Transverse colon (tissue), 4 donors: ENCODE data around the gene HAT1. TPM values are rescaled to one million over a fixed set of nuclear protein-coding genes. Genes with fewer than 3 reads are reported as not detected.
A peak's percentile ranks its signal among the peaks of the same experiment; 100 is the strongest.
"Not testable (repeated sequence)": the region's sequence is repeated elsewhere in the genome, so short reads cannot be mapped to it uniquely, and the experiment has no call there.

Source experiments
- DNase-seq: peaks from one replicate; pipeline ENCODE4 v3.0.0-alpha.2; 2019
- H3K27ac ChIP-seq, 4 donors: fragments of 200-600 bp; sonication (generic); 2 replicates each; pipeline ENCODE4 v1.5.1; 2016 to 2018; ENCODE audit warnings: inconsistent platforms in 4 of 4
- H3K27me3 ChIP-seq: fragments of 200-600 bp; sonication (generic); 2 replicates; pipeline ENCODE4 v1.5.1; 2017; ENCODE audit warnings: inconsistent platforms
- H3K36me3 ChIP-seq, 4 donors: fragments of 200-600 bp; sonication (generic); 2 replicates each; pipeline ENCODE4 v1.5.1; 2017 to 2019; ENCODE audit warnings: inconsistent platforms in 4 of 4
- H3K4me1 ChIP-seq, 4 donors: fragments of 200-600 bp; sonication (generic); 2 replicates each; pipeline ENCODE4 v1.5.1; 2017 to 2020; ENCODE audit warnings: inconsistent platforms in 4 of 4
- H3K4me3 ChIP-seq, 4 donors: fragments of 200-600 bp; sonication (generic); 1 replicate in 1 of 4; 2 replicates in 3 of 4; pipeline versions ENCODE4 v1.5.1 to v1.6.1; 2017 to 2019; ENCODE audit warnings: inconsistent platforms in 4 of 4
- H3K9me3 ChIP-seq, 2 donors: fragments of 200-600 bp; sonication (generic); 2 replicates each; pipeline ENCODE4 v1.5.1; 2017 to 2019; ENCODE audit warnings: inconsistent platforms in 2 of 2
- CTCF ChIP-seq, 5 experiments: fragments of 200-600 bp in 3 of 5; fragments of 450-650 bp in 2 of 5; sonication (generic) in 3 of 5; IDR thresholded peaks; 1 replicate in 2 of 5; 2 replicates in 3 of 5; pipeline ENCODE4 v1.5.1; 2016 to 2017; ENCODE audit warnings: antibody characterized with exemption in 5 of 5, inconsistent platforms in 3 of 5, mild to moderate bottlenecking in 2 of 5, moderate library complexity in 1 of 5
- EP300 ChIP-seq: sonication (generic); formaldehyde crosslinking; IDR thresholded peaks from one replicate; pipeline ENCODE4 v1.6.1; 2017; ENCODE audit warnings: antibody characterized with exemption, low read depth
- POLR2A ChIP-seq: fragments of 450-650 bp; IDR thresholded peaks from one replicate; pipeline ENCODE4 v1.6.1; 2016; ENCODE audit warnings: antibody characterized with exemption, mild to moderate bottlenecking, moderate library complexity
- POLR2AphosphoS5 ChIP-seq, 3 donors: sonication (generic); formaldehyde crosslinking; IDR thresholded peaks; one replicate each; pipeline ENCODE4 v1.6.1; 2016; ENCODE audit warnings: antibody characterized with exemption in 3 of 3
- WGBS, 2 donors: methylation state at CpG; one replicate each; pipeline ENCODE4 v1.1.5; 2018; ENCODE audit warnings: low coverage in 1 of 2; 5-methylcytosine and 5-hydroxymethylcytosine counted together
- in situ Hi-C, 4 donors: fragments of 200-750 bp; cut with MboI; loops; one replicate each; pipeline versions ENCODE4 v1.15.0 to v1.15.1; 2017; ENCODE audit warnings: low sequenced_read_pairs in 3 of 4, low pct_ligation_motif_present in 1 of 4, low pct_unique_long_range_greater_than_20kb in 1 of 4
- intact Hi-C: fragments of 100-400 bp; cut with DNase I; formaldehyde crosslinking; loops from one replicate; pipeline ENCODE4 v1.15.1; 2023; ENCODE audit warnings: low total_unique reads
- total RNA-seq, 4 donors: library from RNA; depleted of rRNA; stranded (reverse); fragments of >200 nt; gene quantifications; one replicate each; pipeline ENCODE4 v1.1.0, GENCODE V29; 2016

Gene HAT1
- total RNA-seq, 4 donors from 2014 or later: 4.2 to 19.4 (median 12.0) TPM

- no peak for TF ChIP-seq POLR2A
- WGBS, 2 donors: 88 to 95% methylated on average over 5 of the region's 5 CpGs
- intact Hi-C loops: no loop called here
These were observed 73.8 kb downstream of the HAT1 start for GRCh38 chr2:171996021-171996420.

GRCh38 chr2:171997031-171997430 lies 74.8 kb downstream of the HAT1 start:
- DNase-seq, H3K36me3 ChIP-seq, H3K27me3 ChIP-seq, H3K4me3 ChIP-seq, H3K27ac ChIP-seq, in situ Hi-C loops, H3K9me3 ChIP-seq, intact Hi-C loops: not testable (repeated sequence)
- WGBS, 2 donors: 85 to 93% methylated on average over 2 to 5 of the region's 5 CpGs
- H3K4me1 ChIP-seq: peaks cover 0 to 14% (median 9%) of the 10 kb centered on the region in 4 donors

More at GRCh38 chr2:171996021-171996420, 73.8 kb downstream of the HAT1 start:
- no peak overlapping the region for H3K27ac ChIP-seq
- no peaks in the 10 kb centered on the region for H3K27me3 ChIP-seq
- no peak for DNase-seq
- peaks cover 0 to 14% (median 9%) of the 10 kb centered on the region in 4 donors for H3K4me1 ChIP-seq
- H3K4me3 ChIP-seq: no peak overlapping the region
- no peaks in the 10 kb centered on the region for H3K36me3 ChIP-seq
- in situ Hi-C loops: no loop called here
- H3K9me3 ChIP-seq: no peaks in the 10 kb centered on the region

- no peak for TF ChIP-seq POLR2AphosphoS5 (IDR thresholded peaks at IDR 0.05)
- TF ChIP-seq EP300: no peak
- no peak for TF ChIP-seq POLR2A
- TF ChIP-seq CTCF (IDR thresholded peaks at IDR 0.05): no peak
- Histone ChIP-seq H3K36me3 (no peaks in the 10 kb centered on the region), H3K4me3 (peak overlapping the region; percentile 54 to 84 (median 63)), H3K9me3 (no peaks in the 10 kb centered on the region), H3K27me3 (no peaks in the 10 kb centered on the region), H3K27ac (peak overlapping the region; percentile 26 to 68 (median 44)), H3K4me1 (peaks cover 0 to 14% (median 9%) of the 10 kb centered on the region in 4 donors)
- in situ Hi-C loops: no loop called here
- no peak for DNase-seq
- WGBS, 2 donors: 27 to 56% methylated on average over 2 to 4 of the region's 4 CpGs
- intact Hi-C loops: no loop called here
These were observed 76.9 kb downstream of the HAT1 start for GRCh38 chr2:171999161-171999560.

GRCh38 chr2:171999604-172000469 lies 77.6 kb downstream of the HAT1 start, which contains the start of gene METAP1D:
METAP1D (plus strand) TSS chr2:171999953; CDS start chr2:171999970, 17 bp downstream.
- Histone ChIP-seq H3K4me3 (peak within 1 kb of the TSS; percentile 54 to 84 (median 63)), H3K4me1 (peaks cover 0 to 14% (median 9%) of the 10 kb centered on the region in 4 donors), H3K27me3 (no peaks in the 10 kb centered on the region), H3K9me3 (no peaks in the 10 kb centered on the region), H3K27ac (peak within 1 kb of the TSS; percentile 26 to 68 (median 44)), H3K36me3 (no peaks in the 10 kb centered on the region)
- peak in 2 of 3 donors; percentile 61 to 64 for TF ChIP-seq POLR2AphosphoS5 (IDR thresholded peaks at IDR 0.05)
- TF ChIP-seq POLR2A: peak; percentile 21
- TF ChIP-seq CTCF (IDR thresholded peaks at IDR 0.05): no peak
- peak; percentile 92 for DNase-seq
- WGBS, 2 donors: 0% methylated on average over 5 to 57 of the region's 73 CpGs
- in situ Hi-C loops (no loop called here), intact Hi-C loops (no loop called here)

GRCh38 chr2:172000696-172001361 lies 78.6 kb downstream of the HAT1 start:
- Histone ChIP-seq H3K9me3 (no peaks in the 10 kb centered on the region), H3K36me3 (no peaks in the 10 kb centered on the region), H3K27me3 (no peaks in the 10 kb centered on the region), H3K4me3 (peak overlapping the region in 1 of 4 donors; percentile 70), H3K27ac (no peak overlapping the region), H3K4me1 (peaks cover 0 to 14% (median 9%) of the 10 kb centered on the region in 4 donors)
- TF ChIP-seq CTCF (IDR thresholded peaks at IDR 0.05): no peak
- TF ChIP-seq EP300: no peak
- TF ChIP-seq POLR2AphosphoS5 (IDR thresholded peaks at IDR 0.05): no peak
- TF ChIP-seq POLR2A: no peak
- intact Hi-C loops: no loop called here
- 74 to 83% methylated on average over 12 to 13 of the region's 13 CpGs for WGBS, 2 donors
- in situ Hi-C loops: no loop called here
- no peak for DNase-seq
